Measurements from ENCODE around the gene CPXM2.

GRCh38 chr10:123784216-123784615, 107.4 kb downstream of the CPXM2 start:
- TF ChIP-seq CTCF (IDR thresholded peaks at IDR 0.05; ENCODE audit: poor library complexity) (no peak), EZH2 (IDR thresholded peaks at IDR 0.05; ENCODE audit: borderline replicate concordance) (no peak)
